Skeletal muscle tissue (tissue), 4 donors: ENCODE measurements around the gene ZFP64. TPM values are rescaled to one million over a fixed set of nuclear protein-coding genes. Genes with fewer than 3 reads are reported as not detected.
"Not testable (repeated sequence)": the region's sequence is repeated elsewhere in the genome, so short reads cannot be mapped to it uniquely, and the experiment has no call there.

ENCODE experiments used
- H3K27ac ChIP-seq: one replicate; pipeline ENCODE4 v1.7.0; 2013; ENCODE audit warnings: mild to moderate bottlenecking, low read depth, low read length, inconsistent platforms
- H3K27me3 ChIP-seq, 3 donors: one replicate each; pipeline ENCODE4 v1.7.0; 2013; ENCODE audit warnings: low read length in 3 of 3; ENCODE audit not compliant: control insufficient read depth in 3 of 3, insufficient read depth in 3 of 3
- H3K36me3 ChIP-seq, 3 donors: one replicate each; pipeline ENCODE4 v1.7.0; 2013; ENCODE audit warnings: low read length in 3 of 3; ENCODE audit not compliant: control insufficient read depth in 3 of 3, insufficient read depth in 3 of 3
- H3K4me1 ChIP-seq, 3 donors: one replicate each; pipeline ENCODE4 v1.7.0; 2013; ENCODE audit warnings: low read length in 3 of 3, mild to moderate bottlenecking in 3 of 3; ENCODE audit not compliant: control insufficient read depth in 3 of 3, insufficient read depth in 3 of 3
- H3K4me3 ChIP-seq, 3 donors: one replicate each; pipeline ENCODE4 v1.7.0; 2013; ENCODE audit warnings: low read length in 3 of 3
- H3K9ac ChIP-seq, 3 donors: one replicate each; pipeline ENCODE4 v1.7.0; 2013; ENCODE audit warnings: low read length in 3 of 3, mild to moderate bottlenecking in 3 of 3, moderate library complexity in 2 of 3, low read depth in 1 of 3
- H3K9me3 ChIP-seq, 3 donors: one replicate each; pipeline ENCODE4 v1.7.0; 2013; ENCODE audit warnings: low read length in 3 of 3; ENCODE audit not compliant: control insufficient read depth in 3 of 3
- total RNA-seq: library from RNA; depleted of rRNA; stranded (reverse); fragments of >200 nt; gene quantifications from one replicate; pipeline ENCODE4 v1.2.3, GENCODE V29; 2014
- donor health status: Osteomylitis.

ZFP64 gene
- total RNA-seq, 1 donor from 2014 or later = 14.1 TPM

- no peak overlapping the region for H3K4me3 ChIP-seq
- no peaks in the 10 kb centered on the region for H3K36me3 ChIP-seq
- H3K27me3 ChIP-seq = peaks cover 0 to 6% (median 3%) of the 10 kb centered on the region in 3 donors
- H3K9me3 ChIP-seq = peaks cover 0 to 6% (median 0%) of the 10 kb centered on the region in 3 donors
- H3K27ac ChIP-seq = no peak overlapping the region
- no peaks in the 10 kb centered on the region for H3K4me1 ChIP-seq
- no peak overlapping the region for H3K9ac ChIP-seq
Observed at GRCh38 chr20:52224920-52225319, 33.3 kb upstream of the ZFP64 start.

GRCh38 chr20:52221362-52221761, 29.8 kb upstream of the ZFP64 start:
- not testable (repeated sequence) for H3K9me3 ChIP-seq, H3K27ac ChIP-seq, H3K27me3 ChIP-seq, H3K36me3 ChIP-seq, H3K4me1 ChIP-seq, H3K9ac ChIP-seq, H3K4me3 ChIP-seq

GRCh38 chr20:52220891-52221290, 29.3 kb upstream of the ZFP64 start:
- H3K9ac ChIP-seq, H3K36me3 ChIP-seq, H3K27ac ChIP-seq, H3K4me3 ChIP-seq, H3K9me3 ChIP-seq, H3K27me3 ChIP-seq, H3K4me1 ChIP-seq: not testable (repeated sequence)

- Histone ChIP-seq H3K4me3 (no peak overlapping the region), H3K27me3 (no peaks in the 10 kb centered on the region), H3K4me1 (no peaks in the 10 kb centered on the region), H3K9ac (no peak overlapping the region), H3K36me3 (no peaks in the 10 kb centered on the region), H3K27ac (no peak overlapping the region), H3K9me3 (peaks cover 0 to 6% (median 0%) of the 10 kb centered on the region in 3 donors)
Observed at GRCh38 chr20:52219441-52219840, 27.9 kb upstream of the ZFP64 start.

- no peak overlapping the region for H3K9ac ChIP-seq
- H3K36me3 ChIP-seq = no peaks in the 10 kb centered on the region
- peaks cover 0 to 10% (median 0%) of the 10 kb centered on the region in 3 donors for H3K9me3 ChIP-seq
- no peak overlapping the region for H3K4me3 ChIP-seq
- no peaks in the 10 kb centered on the region for H3K27me3 ChIP-seq
- no peaks in the 10 kb centered on the region for H3K4me1 ChIP-seq
- no peak overlapping the region for H3K27ac ChIP-seq
Observed at GRCh38 chr20:52217689-52218395, 26.3 kb upstream of the ZFP64 start.

GRCh38 chr20:52213995-52214394, 22.4 kb upstream of the ZFP64 start:
- peaks cover 0 to 9% (median 0%) of the 10 kb centered on the region in 3 donors for H3K9me3 ChIP-seq

GRCh38 chr20:52212943-52213342, 21.4 kb upstream of the ZFP64 start:
- peaks cover 0 to 9% (median 0%) of the 10 kb centered on the region in 3 donors for H3K9me3 ChIP-seq
- H3K27me3 ChIP-seq = no peaks in the 10 kb centered on the region
- H3K9ac ChIP-seq = no peak overlapping the region
- no peaks in the 10 kb centered on the region for H3K36me3 ChIP-seq
- H3K27ac ChIP-seq = no peak overlapping the region
- H3K4me1 ChIP-seq = no peaks in the 10 kb centered on the region
- H3K4me3 ChIP-seq = no peak overlapping the region

More at GRCh38 chr20:52213995-52214394, 22.4 kb upstream of the ZFP64 start:
- no peaks in the 10 kb centered on the region for H3K36me3 ChIP-seq
- H3K4me3 ChIP-seq = no peak overlapping the region
- H3K27ac ChIP-seq = no peak overlapping the region
- H3K27me3 ChIP-seq = no peaks in the 10 kb centered on the region
- H3K9ac ChIP-seq = no peak overlapping the region
- no peaks in the 10 kb centered on the region for H3K4me1 ChIP-seq

- Histone ChIP-seq H3K36me3 (no peaks in the 10 kb centered on the region), H3K27me3 (no peaks in the 10 kb centered on the region), H3K4me3 (no peak overlapping the region), H3K27ac (no peak overlapping the region), H3K4me1 (no peaks in the 10 kb centered on the region), H3K9me3 (peaks cover 0 to 9% (median 0%) of the 10 kb centered on the region in 3 donors), H3K9ac (no peak overlapping the region)
Observed at GRCh38 chr20:52210037-52210990, 18.7 kb upstream of the ZFP64 start.

- H3K9ac ChIP-seq = no peak overlapping the region
- no peaks in the 10 kb centered on the region for H3K4me1 ChIP-seq
- no peaks in the 10 kb centered on the region for H3K27me3 ChIP-seq
- H3K4me3 ChIP-seq = no peak overlapping the region
- H3K27ac ChIP-seq = no peak overlapping the region
- peaks cover 0 to 9% (median 0%) of the 10 kb centered on the region in 3 donors for H3K9me3 ChIP-seq
- no peaks in the 10 kb centered on the region for H3K36me3 ChIP-seq
Observed at GRCh38 chr20:52209154-52209571, 17.6 kb upstream of the ZFP64 start.
